Panc1 (cell line): ENCODE results near the gene LRP1B. TPM values are rescaled to one million over a fixed set of nuclear protein-coding genes. Genes with fewer than 3 reads are reported as not detected.

Experiments
- ATAC-seq: fragments of 200-7000 bp; cut with Tn5 transposase; 2 replicates; pipeline ENCODE4 v1.9.1; 2020; ENCODE audit warnings: mild to moderate bottlenecking, moderate library complexity
- BruUV-seq: library from RNA; stranded (reverse); fragments of 400-500 nt; replicated peaks from 2 replicates; lab custom pipeline; 2021; lab: Mats Ljungman, UMichigan
- CTCF ChIA-PET: fragments of 300-600 bp; sonication (Branson Sonifier 250); formaldehyde crosslinking; loops from one replicate; lab custom pipeline; 2022; ENCODE audit warnings: antibody characterized with exemption; lab: Charles Lee
- POLR2A ChIA-PET: fragments of 300-600 bp; sonication (Branson Sonifier 250); formaldehyde crosslinking; loops from one replicate; lab custom pipeline; 2022; ENCODE audit warnings: antibody characterized with exemption; lab: Charles Lee
- DNase-seq: peaks from one replicate; pipeline ENCODE4 v3.0.0-alpha.2; 2010; ENCODE audit warnings: low read depth, low spot score
- H3K27ac ChIP-seq: 2 replicates; pipeline ENCODE4 v1.5.1; 2011; ENCODE audit warnings: mild to moderate bottlenecking, low read length, inconsistent platforms
- H3K27me3 ChIP-seq: fragments of 200-500 bp; sonication (Bioruptor generic); 2 replicates; pipeline ENCODE4 v1.6.0; 2014; ENCODE audit warnings: low read length, inconsistent platforms; ENCODE audit not compliant: control insufficient read depth, insufficient read depth
- H3K36me3 ChIP-seq: fragments of 200-500 bp; sonication (Bioruptor generic); 2 replicates; pipeline ENCODE4 v1.5.1; 2014; ENCODE audit warnings: inconsistent platforms, mild to moderate bottlenecking, low read length, moderate library complexity; ENCODE audit not compliant: control insufficient read depth, insufficient read depth
- H3K4me1 ChIP-seq: 2 replicates; pipeline ENCODE4 v1.5.1; 2011; ENCODE audit warnings: inconsistent platforms, mild to moderate bottlenecking, low read length, moderate library complexity; ENCODE audit not compliant: control insufficient read depth, insufficient read depth
- H3K4me3 ChIP-seq, 2 experiments: 2 replicates each; pipeline ENCODE4 v1.5.1; 2011 to 2012; ENCODE audit warnings: low read depth in 2 of 2, low read length in 2 of 2, mild to moderate bottlenecking in 2 of 2, inconsistent platforms in 1 of 2, moderate library complexity in 1 of 2
- H3K9me3 ChIP-seq: fragments of 200-500 bp; sonication (Bioruptor generic); 2 replicates; pipeline ENCODE4 v1.5.1; 2014; ENCODE audit warnings: low read depth, mild to moderate bottlenecking, inconsistent platforms, low read length, moderate library complexity; ENCODE audit not compliant: control insufficient read depth, insufficient read depth
- CTCF ChIP-seq: fragments of 450-650 bp; IDR thresholded peaks from 2 replicates; pipeline ENCODE4 v1.5.1; 2017; ENCODE audit warnings: mild to moderate bottlenecking
- POLR2AphosphoS5 ChIP-seq: IDR thresholded peaks from 2 replicates; pipeline ENCODE4 v1.6.1; 2012; ENCODE audit warnings: mild to moderate bottlenecking, low read depth, low read length, moderate library complexity
- REST ChIP-seq, 2 experiments: IDR thresholded peaks; 2 replicates each; pipeline ENCODE4 v1.6.1; 2011 to 2012; ENCODE audit warnings: low read depth in 2 of 2, control low read depth in 1 of 2, low read length in 1 of 2, mild to moderate bottlenecking in 1 of 2, moderate library complexity in 1 of 2; ENCODE audit not compliant: insufficient read depth in 1 of 2
- SIN3A ChIP-seq: IDR thresholded peaks from 2 replicates; pipeline ENCODE4 v1.6.1; 2012; ENCODE audit warnings: low read depth, mild to moderate bottlenecking, low read length, moderate library complexity, borderline replicate concordance; ENCODE audit not compliant: insufficient read depth
- TCF7L2 ChIP-seq: IDR thresholded peaks from 2 replicates; pipeline ENCODE4 v1.6.1; 2011; ENCODE audit warnings: mild to moderate bottlenecking, low read depth, low read length, inconsistent platforms
- in situ Hi-C: cut with HindIII; loops from 2 replicates; pipeline ENCODE4 v1.10.0; 2016; ENCODE audit warnings: low sequenced_read_pairs, low pct_unique_long_range_greater_than_20kb
- intact Hi-C: fragments of 100-400 bp; cut with micrococcal nuclease; formaldehyde crosslinking; loops from one replicate; pipeline ENCODE4 v1.10.0; 2022; ENCODE audit not compliant: unreplicated experiment
- total RNA-seq: library from RNA; stranded (reverse); gene quantifications from one replicate; pipeline ENCODE4 v1.2.1, GENCODE V29; 2021; ENCODE audit not compliant: unreplicated experiment

The LRP1B gene
- total RNA-seq, 1 experiment from 2014 or later = 0.54 TPM

- no peak overlapping the region for H3K4me3 ChIP-seq
- TF ChIP-seq SIN3A (no peak), REST (IDR thresholded peaks at IDR 0.05; ENCODE audit: insufficient read depth in 1 of 2, low read depth in 2 of 2, low read length in 1 of 2) (no peak), POLR2AphosphoS5 (no peak), TCF7L2 (no peak), CTCF (no peak)
- H3K4me1 ChIP-seq = no peaks in the 10 kb centered on the region
- BruUV-seq = no TSS peak
- ChIA-PET CTCF (no interaction called here), POLR2A (no interaction called here)
- ATAC-seq (no peak), DNase-seq (no peak)
- no peaks in the 10 kb centered on the region for H3K9me3 ChIP-seq
- in situ Hi-C loops (no loop called here), intact Hi-C loops (no loop called here)
- H3K27ac ChIP-seq = no peak overlapping the region
- no peaks in the 10 kb centered on the region for H3K36me3 ChIP-seq
- H3K27me3 ChIP-seq = no peaks in the 10 kb centered on the region
These were observed 100.1 kb downstream of the LRP1B start for GRCh38 chr2:142030735-142031134.

GRCh38 chr2:142029974-142030373, 100.8 kb downstream of the LRP1B start:
- no peaks in the 10 kb centered on the region for H3K27me3 ChIP-seq
- no TSS peak for BruUV-seq

More at GRCh38 chr2:142029974-142030373, 100.8 kb downstream of the LRP1B start:
- Histone ChIP-seq H3K9me3 (no peaks in the 10 kb centered on the region), H3K36me3 (no peaks in the 10 kb centered on the region), H3K4me3 (no peak overlapping the region), H3K27ac (no peak overlapping the region), H3K4me1 (no peaks in the 10 kb centered on the region)
- CTCF ChIA-PET = no interaction called here
- no peak for DNase-seq
- intact Hi-C loops (no loop called here), in situ Hi-C loops (no loop called here)
- POLR2A ChIA-PET = no interaction called here
- ATAC-seq = no peak
- TF ChIP-seq REST (IDR thresholded peaks at IDR 0.05; ENCODE audit: insufficient read depth in 1 of 2, low read depth in 2 of 2, low read length in 1 of 2) (no peak), SIN3A (no peak), POLR2AphosphoS5 (no peak), CTCF (no peak), TCF7L2 (no peak)
